Neural progenitor cell (in vitro differentiated cells): ENCODE measurements around the gene WDR45. TPM values are rescaled to one million over a fixed set of nuclear protein-coding genes. Genes with fewer than 3 reads are reported as not detected.

Source experiments
- DNase-seq: peaks from one replicate; pipeline ENCODE4 v3.0.0-alpha.2; 2016; ENCODE audit warnings: low spot score
- H2AFZ ChIP-seq: fragments of 200-600 bp; sonication (generic); replicated peaks from 2 replicates; pipeline ENCODE4 v1.6.1; 2016; ENCODE audit warnings: antibody characterized with exemption
- H3F3A ChIP-seq: fragments of 200-600 bp; sonication (generic); 2 replicates; pipeline ENCODE4 v1.6.1; 2016; ENCODE audit warnings: antibody characterized with exemption, low read depth
- H3K27ac ChIP-seq: fragments of 200-600 bp; sonication (generic); 2 replicates; pipeline ENCODE4 v1.5.1; 2016; ENCODE audit warnings: mild to moderate bottlenecking
- H3K27me3 ChIP-seq: fragments of 200-600 bp; sonication (generic); 2 replicates; pipeline ENCODE4 v1.6.1; 2016; ENCODE audit warnings: mild to moderate bottlenecking, moderate library complexity
- H3K36me3 ChIP-seq: fragments of 200-600 bp; sonication (generic); 2 replicates; pipeline ENCODE4 v1.5.1; 2016
- H3K4me1 ChIP-seq: fragments of 200-600 bp; sonication (generic); 2 replicates; pipeline ENCODE4 v1.6.1; 2016; ENCODE audit warnings: mixed run types
- H3K4me2 ChIP-seq: fragments of 200-600 bp; sonication (generic); 2 replicates; pipeline ENCODE4 v1.6.1; 2016
- H3K4me3 ChIP-seq: fragments of 200-600 bp; sonication (generic); 2 replicates; pipeline ENCODE4 v1.5.1; 2016
- H3K79me2 ChIP-seq: fragments of 200-600 bp; sonication (generic); 2 replicates; pipeline ENCODE4 v1.6.1; 2016; ENCODE audit warnings: low read depth
- H3K9ac ChIP-seq: fragments of 200-600 bp; sonication (generic); 2 replicates; pipeline ENCODE4 v1.6.1; 2016
- H3K9me3 ChIP-seq: fragments of 200-600 bp; sonication (generic); 2 replicates; pipeline ENCODE4 v1.5.1; 2016; ENCODE audit warnings: low read depth
- H4K20me1 ChIP-seq: fragments of 200-600 bp; sonication (generic); 2 replicates; pipeline ENCODE4 v1.6.1; 2016; ENCODE audit warnings: low read depth
- H3K27ac Mint-ChIP-seq: 3 replicates; pipeline ENCODE4 v1.8.0; 2021; ENCODE audit warnings: mixed read lengths
- H3K27me3 Mint-ChIP-seq: 2 replicates; pipeline ENCODE4 v1.8.0; 2022; ENCODE audit warnings: low read depth, mild to moderate bottlenecking, inconsistent platforms, moderate library complexity, mixed read lengths; ENCODE audit not compliant: insufficient read depth
- H3K36me3 Mint-ChIP-seq: 3 replicates; pipeline ENCODE4 v1.8.0; 2021; ENCODE audit warnings: mixed read lengths
- H3K4me1 Mint-ChIP-seq: 3 replicates; pipeline ENCODE4 v1.8.0; 2021; ENCODE audit warnings: mixed read lengths
- H3K4me3 Mint-ChIP-seq: 3 replicates; pipeline ENCODE4 v1.8.0; 2021; ENCODE audit warnings: mild to moderate bottlenecking, moderate library complexity, mixed read lengths
- H3K9me3 Mint-ChIP-seq: 3 replicates; pipeline ENCODE4 v1.8.0; 2020; ENCODE audit warnings: mixed read lengths
- CTCF ChIP-seq: fragments of 200-600 bp; sonication (generic); IDR thresholded peaks from 2 replicates; pipeline ENCODE4 v1.5.1; 2017; ENCODE audit warnings: antibody characterized with exemption, mild to moderate bottlenecking
- EZH2 ChIP-seq: fragments of 200-600 bp; sonication (generic); IDR thresholded peaks from 2 replicates; pipeline ENCODE4 v1.6.1; 2017; ENCODE audit warnings: antibody characterized with exemption, mild to moderate bottlenecking, moderate library complexity
- EZH2phosphoT487 ChIP-seq: fragments of 200-600 bp; sonication (generic); IDR thresholded peaks from 2 replicates; pipeline ENCODE4 v1.6.1; 2017; ENCODE audit warnings: antibody characterized with exemption
- total RNA-seq: library from RNA; depleted of rRNA; stranded (reverse); fragments of >200 nt; gene quantifications from 2 replicates; pipeline ENCODE4 v1.2.3, GENCODE V29; 2015; ENCODE audit warnings: low replicate concordance

WDR45 gene
- total RNA-seq, 1 donor from 2014 or later: 19.7 TPM

- Histone ChIP-seq H3K79me2 (peaks cover 13% of the 10 kb centered on the region), H3K27ac (no peak overlapping the region), H3K4me1 (no peaks in the 10 kb centered on the region), H3K9me3 (no peaks in the 10 kb centered on the region), H3K4me2 (no peak overlapping the region), H3K9ac (no peak overlapping the region), H3K4me3 (no peak overlapping the region), H3K36me3 (no peaks in the 10 kb centered on the region), H3F3A (no peaks in the 10 kb centered on the region), H3K27me3 (no peaks in the 10 kb centered on the region), H2AFZ (no peak overlapping the region), H4K20me1 (no peaks in the 10 kb centered on the region)
- H3K27ac Mint-ChIP-seq: no peak overlapping the region
- H3K36me3 Mint-ChIP-seq: peaks cover 22% of the 10 kb centered on the region
- DNase-seq: no peak
- peaks cover 4% of the 10 kb centered on the region for H3K4me1 Mint-ChIP-seq
- peaks cover 5% of the 10 kb centered on the region for H3K27me3 Mint-ChIP-seq
- H3K4me3 Mint-ChIP-seq: no peak overlapping the region
- no peak for TF ChIP-seq CTCF
- no peak for TF ChIP-seq EZH2
- no peak for TF ChIP-seq EZH2phosphoT487
- peaks cover 18% of the 10 kb centered on the region for H3K9me3 Mint-ChIP-seq
Observed at GRCh38 chrX:49120091-49120490, 40.4 kb upstream of the WDR45 start.

- H3K79me2 ChIP-seq: peaks cover 4% of the 10 kb centered on the region
- Mint-ChIP-seq H3K27ac (no peak overlapping the region), H3K9me3 (peaks cover 12% of the 10 kb centered on the region), H3K36me3 (peaks cover 22% of the 10 kb centered on the region), H3K27me3 (peaks cover 5% of the 10 kb centered on the region), H3K4me1 (no peaks in the 10 kb centered on the region), H3K4me3 (no peak overlapping the region)
- TF ChIP-seq EZH2phosphoT487 (no peak), CTCF (no peak), EZH2 (no peak)
- H3K27ac ChIP-seq: no peak overlapping the region
- no peaks in the 10 kb centered on the region for H3K36me3 ChIP-seq
- no peak overlapping the region for H3K4me3 ChIP-seq
- no peaks in the 10 kb centered on the region for H3F3A ChIP-seq
- no peaks in the 10 kb centered on the region for H3K9me3 ChIP-seq
- no peaks in the 10 kb centered on the region for H3K4me1 ChIP-seq
- no peak overlapping the region for H3K4me2 ChIP-seq
- no peaks in the 10 kb centered on the region for H4K20me1 ChIP-seq
- H3K27me3 ChIP-seq: no peaks in the 10 kb centered on the region
- no peak overlapping the region for H2AFZ ChIP-seq
- no peak for DNase-seq
- H3K9ac ChIP-seq: no peak overlapping the region
Observed at GRCh38 chrX:49117581-49117980, 37.9 kb upstream of the WDR45 start.

- Mint-ChIP-seq H3K27me3 (peaks cover 6% of the 10 kb centered on the region), H3K27ac (no peak overlapping the region), H3K9me3 (peaks cover 12% of the 10 kb centered on the region), H3K4me3 (no peak overlapping the region), H3K36me3 (peaks cover 25% of the 10 kb centered on the region), H3K4me1 (peaks cover 5% of the 10 kb centered on the region)
- Histone ChIP-seq H3K4me3 (no peak overlapping the region), H3K9me3 (no peaks in the 10 kb centered on the region), H3F3A (no peaks in the 10 kb centered on the region), H3K27me3 (no peaks in the 10 kb centered on the region), H3K4me1 (no peaks in the 10 kb centered on the region), H4K20me1 (no peaks in the 10 kb centered on the region), H2AFZ (no peak overlapping the region), H3K36me3 (no peaks in the 10 kb centered on the region), H3K4me2 (no peak overlapping the region), H3K27ac (no peak overlapping the region), H3K9ac (no peak overlapping the region), H3K79me2 (no peaks in the 10 kb centered on the region)
- TF ChIP-seq EZH2 (no peak), EZH2phosphoT487 (no peak), CTCF (no peak)
- no peak for DNase-seq
Observed at GRCh38 chrX:49116716-49117115, 37.0 kb upstream of the WDR45 start.
